H9 (cell line): ENCODE results near the gene ASXL1. TPM values are rescaled to one million over a fixed set of nuclear protein-coding genes. Genes with fewer than 3 reads are reported as not detected.

Experiments used
- DNase-seq: peaks from one replicate; pipeline ENCODE4 v3.0.0-alpha.2; 2017
- H2AFZ ChIP-seq: one replicate; pipeline ENCODE4 v1.6.1; 2013; ENCODE audit warnings: mild to moderate bottlenecking, low read length, control low read depth, moderate library complexity
- H2AK5ac ChIP-seq: 2 replicates; pipeline ENCODE4 v1.6.1; 2013; ENCODE audit warnings: low read length, control low read depth, mixed read lengths; ENCODE audit not compliant: insufficient read length
- H2BK120ac ChIP-seq: one replicate; pipeline ENCODE4 v1.6.1; 2013; ENCODE audit warnings: low read depth, mild to moderate bottlenecking, low read length, control low read depth, inconsistent platforms; ENCODE audit not compliant: poor library complexity, severe bottlenecking
- H2BK12ac ChIP-seq: 2 replicates; pipeline ENCODE4 v1.6.1; 2013; ENCODE audit warnings: low read length, control low read depth, mixed read lengths, low read depth; ENCODE audit not compliant: insufficient read length
- H2BK15ac ChIP-seq: 2 replicates; pipeline ENCODE4 v1.6.1; 2013; ENCODE audit warnings: low read depth, low read length, control low read depth
- H2BK20ac ChIP-seq: one replicate; pipeline ENCODE4 v1.6.1; 2013; ENCODE audit warnings: low read depth, mild to moderate bottlenecking, low read length, control low read depth, inconsistent platforms; ENCODE audit not compliant: poor library complexity, severe bottlenecking
- H2BK5ac ChIP-seq: 2 replicates; pipeline ENCODE4 v1.6.1; 2013; ENCODE audit warnings: low read length, control low read depth, mixed read lengths; ENCODE audit not compliant: insufficient read length
- H3K14ac ChIP-seq: 2 replicates; pipeline ENCODE4 v1.6.1; 2013; ENCODE audit warnings: low read length, control low read depth; ENCODE audit not compliant: insufficient read depth
- H3K18ac ChIP-seq: 2 replicates; pipeline ENCODE4 v1.6.1; 2013; ENCODE audit warnings: low read depth, mild to moderate bottlenecking, mixed read lengths, low read length, control low read depth; ENCODE audit not compliant: insufficient read length
- H3K23ac ChIP-seq: 2 replicates; pipeline ENCODE4 v1.6.1; 2013; ENCODE audit warnings: low read length, control low read depth, mixed read lengths, low read depth; ENCODE audit not compliant: insufficient read length
- H3K23me2 ChIP-seq: 2 replicates; pipeline ENCODE4 v1.6.1; 2013; ENCODE audit warnings: low read depth, mild to moderate bottlenecking, mixed read lengths, low read length, control low read depth; ENCODE audit not compliant: insufficient read length, poor library complexity, severe bottlenecking
- H3K27ac ChIP-seq: 2 replicates; pipeline ENCODE4 v1.5.1; 2013; ENCODE audit warnings: low read length, control low read depth, mixed read lengths, low read depth; ENCODE audit not compliant: insufficient read length
- H3K27me3 ChIP-seq: 2 replicates; pipeline ENCODE4 v1.6.1; 2013; ENCODE audit warnings: low read length, control low read depth, inconsistent platforms; ENCODE audit not compliant: insufficient read depth
- H3K4ac ChIP-seq: 2 replicates; pipeline ENCODE4 v1.6.1; 2013; ENCODE audit warnings: low read depth, mild to moderate bottlenecking, control low read depth, inconsistent platforms, low read length, moderate library complexity
- H3K4me1 ChIP-seq: 2 replicates; pipeline ENCODE4 v1.6.1; 2013; ENCODE audit warnings: low read length, control low read depth, inconsistent platforms; ENCODE audit not compliant: insufficient read depth
- H3K4me2 ChIP-seq: 2 replicates; pipeline ENCODE4 v1.6.1; 2013; ENCODE audit warnings: low read length, control low read depth, mixed read lengths; ENCODE audit not compliant: insufficient read length, insufficient read depth
- H3K56ac ChIP-seq: 2 replicates; pipeline ENCODE4 v1.6.1; 2013; ENCODE audit warnings: low read depth, mild to moderate bottlenecking, mixed read lengths, low read length, control low read depth; ENCODE audit not compliant: insufficient read length
- H3K79me1 ChIP-seq: 2 replicates; pipeline ENCODE4 v1.6.1; 2013; ENCODE audit warnings: low read depth, mild to moderate bottlenecking, moderate library complexity, low read length, control low read depth, inconsistent platforms; ENCODE audit not compliant: insufficient read depth, poor library complexity, severe bottlenecking
- H3K79me2 ChIP-seq: 2 replicates; pipeline ENCODE4 v1.6.1; 2013; ENCODE audit warnings: low read length, control low read depth, inconsistent platforms; ENCODE audit not compliant: insufficient read depth
- H3K9ac ChIP-seq: 2 replicates; pipeline ENCODE4 v1.6.1; 2013; ENCODE audit warnings: low read length, control low read depth, mixed read lengths; ENCODE audit not compliant: insufficient read length; ENCODE audit errors: extremely low read depth
- H3K9me3 ChIP-seq: one replicate; pipeline ENCODE4 v1.6.1; 2013; ENCODE audit warnings: low read depth, low read length, inconsistent platforms; ENCODE audit not compliant: control insufficient read depth
- H3T11ph ChIP-seq: one replicate; pipeline ENCODE4 v1.6.1; 2013; ENCODE audit warnings: mild to moderate bottlenecking, low read length, control low read depth, inconsistent platforms
- H4K20me1 ChIP-seq: one replicate; pipeline ENCODE4 v1.6.1; 2013; ENCODE audit not compliant: control insufficient read depth, insufficient read length, insufficient read depth
- H4K5ac ChIP-seq: 2 replicates; pipeline ENCODE4 v1.6.1; 2013; ENCODE audit warnings: low read depth, mild to moderate bottlenecking, mixed read lengths, low read length, control low read depth; ENCODE audit not compliant: insufficient read length
- H4K8ac ChIP-seq: replicated peaks from 2 replicates; pipeline ENCODE4 v1.6.1; 2013; ENCODE audit warnings: low read length, control low read depth, mixed read lengths, low read depth; ENCODE audit not compliant: insufficient read length
- H4K91ac ChIP-seq: 2 replicates; pipeline ENCODE4 v1.6.1; 2013; ENCODE audit warnings: low read depth, mild to moderate bottlenecking, moderate library complexity, mixed read lengths, low read length, control low read depth; ENCODE audit not compliant: insufficient read length
- H3K27ac Mint-ChIP-seq, 3 experiments: 2 replicates in 2 of 3; 3 replicates in 1 of 3; pipeline ENCODE4 v1.8.0; 2020 to 2021; ENCODE audit warnings: mixed read lengths in 3 of 3, mild to moderate bottlenecking in 1 of 3, moderate library complexity in 1 of 3
- H3K27me3 Mint-ChIP-seq: 2 replicates; pipeline ENCODE4 v1.8.0; 2021; ENCODE audit warnings: low read depth, mild to moderate bottlenecking, moderate library complexity, mixed read lengths
- H3K36me3 Mint-ChIP-seq, 3 experiments: 2 replicates in 2 of 3; 3 replicates in 1 of 3; pipeline ENCODE4 v1.8.0; 2020 to 2021; ENCODE audit warnings: low read depth in 3 of 3, mixed read lengths in 3 of 3; ENCODE audit not compliant: insufficient read depth in 1 of 3
- H3K4me1 Mint-ChIP-seq, 2 experiments: 2 replicates each; pipeline ENCODE4 v1.8.0; 2020; ENCODE audit warnings: mixed read lengths in 2 of 2
- H3K4me3 Mint-ChIP-seq, 2 experiments: 2 replicates in 1 of 2; 3 replicates in 1 of 2; pipeline ENCODE4 v1.8.0; 2020 to 2021; ENCODE audit warnings: mild to moderate bottlenecking in 2 of 2, mixed read lengths in 2 of 2, moderate library complexity in 1 of 2
- H3K9me3 Mint-ChIP-seq, 2 experiments: 2 replicates in 1 of 2; 3 replicates in 1 of 2; pipeline ENCODE4 v1.8.0; 2020; ENCODE audit warnings: mild to moderate bottlenecking in 2 of 2, mixed read lengths in 2 of 2, moderate library complexity in 1 of 2
- WGBS: extraction: QIAGEN DNeasy Blood & Tissue Kit; methylation state at CpG from one replicate; pipeline ENCODE4 v1.1.7; 2013; ENCODE audit warnings: missing lambda C conversion rate, low lambda C conversion rate, mixed read lengths; ENCODE audit not compliant: insufficient read length; ENCODE audit errors: extremely low coverage; 5-methylcytosine and 5-hydroxymethylcytosine counted together
- total RNA-seq: library from RNA; stranded (reverse); gene quantifications from 2 replicates; pipeline ENCODE4 v1.2.1, GENCODE V29; 2021
- TF ChIP-seq, protein P1 (sequence below): fragments of 200-600 bp; sonication (generic); conservative IDR thresholded peaks from 3 replicates; pipeline ENCODE4 v1.8.0; 2021; ENCODE audit warnings: antibody characterized with exemption, mild to moderate bottlenecking

The ASXL1 gene
- total RNA-seq, 1 experiment from 2014 or later, result 39.5 TPM

DNA sequence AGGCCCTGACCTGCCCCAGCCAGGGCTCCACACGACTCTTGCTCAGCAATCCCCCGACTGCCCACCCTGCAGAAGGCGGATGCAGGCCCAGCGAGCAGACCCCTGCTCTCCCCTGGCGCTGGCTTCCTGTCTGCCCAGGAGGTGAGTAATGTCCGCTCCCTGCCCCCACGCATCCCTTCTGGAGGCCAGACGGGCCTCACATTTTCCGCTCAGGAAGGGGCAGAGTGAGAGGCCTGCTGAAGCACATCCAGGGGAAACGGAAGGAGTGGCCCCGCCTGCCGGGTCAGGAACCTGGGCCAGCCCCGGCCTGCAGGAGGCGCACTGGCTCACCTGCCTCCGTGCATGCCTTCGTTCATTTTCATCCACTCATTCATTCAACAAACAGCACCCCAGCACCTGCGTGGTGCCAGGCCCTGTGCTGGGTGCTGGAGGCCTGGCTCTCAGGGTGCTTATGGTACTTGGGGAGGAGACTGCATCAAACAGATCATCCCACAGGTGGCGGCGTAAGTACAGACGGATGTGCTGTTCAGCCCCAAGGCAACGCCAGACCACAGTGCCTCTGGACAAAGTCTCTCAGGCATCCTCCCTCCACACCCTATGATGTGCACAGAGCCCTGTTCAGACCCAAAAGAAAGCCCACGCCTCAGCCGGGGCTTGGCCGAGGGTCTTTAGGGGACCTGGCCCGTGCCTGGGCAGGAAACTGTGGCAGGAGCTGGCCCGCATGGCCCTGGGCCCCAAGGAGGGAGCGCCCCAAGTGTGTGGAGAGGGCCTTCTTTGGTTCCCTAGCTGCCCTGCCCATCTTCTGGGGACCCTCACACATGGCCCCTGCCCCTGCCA lies 112.1 kb downstream of the ASXL1 start:
- Mint-ChIP-seq H3K4me3 (no peak overlapping the region; a peak in 1 of 5 replicates), H3K27me3 (no peaks in the 10 kb centered on the region), H3K9me3 (no peaks in the 10 kb centered on the region), H3K36me3 (peaks cover 2 to 22% (median 18%) of the 10 kb centered on the region in 3 experiments; a peak in 4 of 7 replicates), H3K4me1 (peaks cover 24 to 25% of the 10 kb centered on the region in 2 experiments), H3K27ac (peak overlapping the region; percentile 58 to 92 (median 90); a peak in 4 of 7 replicates)
- H4K5ac ChIP-seq, result no peak overlapping the region
- no peak overlapping the region for H3T11ph ChIP-seq
- H3K9me3 ChIP-seq, result no peaks in the 10 kb centered on the region
- DNase-seq, result peak; percentile 85
- no peaks in the 10 kb centered on the region for H4K20me1 ChIP-seq
- no peak overlapping the region for H3K4ac ChIP-seq
- H2AFZ ChIP-seq, result no peak overlapping the region
- H2BK5ac ChIP-seq, result no peak overlapping the region
- no peak overlapping the region for H3K4me2 ChIP-seq
- no peaks in the 10 kb centered on the region for H3K79me2 ChIP-seq
- H2AK5ac ChIP-seq, result no peak overlapping the region
- no CpG with 5 or more reads among the region's 27 CpGs for WGBS
- no peaks in the 10 kb centered on the region for H3K23me2 ChIP-seq
- no peaks in the 10 kb centered on the region for H3K79me1 ChIP-seq
- TF ChIP-seq, protein P1, sequence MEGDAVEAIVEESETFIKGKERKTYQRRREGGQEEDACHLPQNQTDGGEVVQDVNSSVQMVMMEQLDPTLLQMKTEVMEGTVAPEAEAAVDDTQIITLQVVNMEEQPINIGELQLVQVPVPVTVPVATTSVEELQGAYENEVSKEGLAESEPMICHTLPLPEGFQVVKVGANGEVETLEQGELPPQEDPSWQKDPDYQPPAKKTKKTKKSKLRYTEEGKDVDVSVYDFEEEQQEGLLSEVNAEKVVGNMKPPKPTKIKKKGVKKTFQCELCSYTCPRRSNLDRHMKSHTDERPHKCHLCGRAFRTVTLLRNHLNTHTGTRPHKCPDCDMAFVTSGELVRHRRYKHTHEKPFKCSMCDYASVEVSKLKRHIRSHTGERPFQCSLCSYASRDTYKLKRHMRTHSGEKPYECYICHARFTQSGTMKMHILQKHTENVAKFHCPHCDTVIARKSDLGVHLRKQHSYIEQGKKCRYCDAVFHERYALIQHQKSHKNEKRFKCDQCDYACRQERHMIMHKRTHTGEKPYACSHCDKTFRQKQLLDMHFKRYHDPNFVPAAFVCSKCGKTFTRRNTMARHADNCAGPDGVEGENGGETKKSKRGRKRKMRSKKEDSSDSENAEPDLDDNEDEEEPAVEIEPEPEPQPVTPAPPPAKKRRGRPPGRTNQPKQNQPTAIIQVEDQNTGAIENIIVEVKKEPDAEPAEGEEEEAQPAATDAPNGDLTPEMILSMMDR, result peak; percentile 82
- H2BK20ac ChIP-seq, result no peak overlapping the region
- H2BK12ac ChIP-seq, result no peak overlapping the region
- H3K9ac ChIP-seq, result no peak overlapping the region
- H3K18ac ChIP-seq, result peak overlapping the region; percentile 32
- H2BK15ac ChIP-seq, result no peak overlapping the region
- no peak overlapping the region for H3K23ac ChIP-seq
- no peak overlapping the region for H3K56ac ChIP-seq
- no peaks in the 10 kb centered on the region for H3K27me3 ChIP-seq
- no peak overlapping the region for H4K8ac ChIP-seq
- peak overlapping the region; percentile 52 for H3K14ac ChIP-seq
- H4K91ac ChIP-seq, result no peak overlapping the region
- no peaks in the 10 kb centered on the region; the same call in 1 of the 2 replicates for H3K4me1 ChIP-seq
- no peak overlapping the region for H3K27ac ChIP-seq
- H2BK120ac ChIP-seq, result no peak overlapping the region
